RKO (cell line): ENCODE measurements around the gene RASA3.
"Not testable (repeated sequence)": the region's sequence is repeated elsewhere in the genome, so short reads cannot be mapped to it uniquely, and the experiment has no call there.

Experiments
- DNase-seq: peaks from one replicate; pipeline ENCODE4 v3.0.0-alpha.2; 2016; ENCODE audit warnings: low spot score

RASA3 gene

DNA sequence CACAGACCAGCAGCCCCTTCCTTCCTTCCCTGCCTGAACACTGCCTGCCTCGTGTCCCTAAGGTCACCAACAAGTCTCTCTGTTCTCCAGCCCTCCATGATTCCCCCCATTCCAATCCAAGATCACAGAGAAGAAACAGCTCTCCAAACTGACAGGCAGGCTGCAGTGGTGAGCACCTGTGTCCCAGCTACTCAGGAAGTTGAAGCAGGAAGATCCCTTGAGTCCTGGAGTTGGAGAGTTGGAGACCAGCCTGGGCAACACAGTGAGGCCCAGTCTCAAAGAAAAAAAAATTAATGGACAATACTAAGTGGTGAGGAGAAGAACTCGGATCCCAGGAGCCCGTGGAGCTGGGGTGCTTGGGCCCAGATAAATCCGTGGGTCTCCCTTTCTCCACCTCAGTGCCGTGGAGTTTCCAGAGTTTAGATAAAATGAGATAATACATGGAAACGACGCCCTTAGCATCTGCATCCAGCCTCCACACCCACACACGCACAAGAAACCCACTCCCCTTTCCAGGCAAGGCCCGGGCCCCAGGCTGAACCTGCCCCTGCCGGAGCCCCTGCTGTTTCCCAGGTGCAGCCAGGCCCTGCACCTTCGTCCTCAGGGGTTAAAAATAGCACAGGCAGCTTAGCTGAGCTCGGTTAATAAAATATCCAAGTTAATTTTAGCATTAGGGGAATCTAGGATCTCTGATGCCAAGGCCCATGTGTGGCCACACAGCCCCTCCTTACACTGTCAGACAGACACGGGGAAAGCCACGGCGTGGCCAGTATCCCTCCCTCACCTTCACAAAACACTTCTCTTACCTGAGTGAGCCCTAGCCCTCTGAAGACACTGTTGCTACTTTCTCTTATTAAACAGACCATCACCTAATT lies 4.7 kb downstream of the RASA3 start:
- DNase-seq = no peak

DNA sequence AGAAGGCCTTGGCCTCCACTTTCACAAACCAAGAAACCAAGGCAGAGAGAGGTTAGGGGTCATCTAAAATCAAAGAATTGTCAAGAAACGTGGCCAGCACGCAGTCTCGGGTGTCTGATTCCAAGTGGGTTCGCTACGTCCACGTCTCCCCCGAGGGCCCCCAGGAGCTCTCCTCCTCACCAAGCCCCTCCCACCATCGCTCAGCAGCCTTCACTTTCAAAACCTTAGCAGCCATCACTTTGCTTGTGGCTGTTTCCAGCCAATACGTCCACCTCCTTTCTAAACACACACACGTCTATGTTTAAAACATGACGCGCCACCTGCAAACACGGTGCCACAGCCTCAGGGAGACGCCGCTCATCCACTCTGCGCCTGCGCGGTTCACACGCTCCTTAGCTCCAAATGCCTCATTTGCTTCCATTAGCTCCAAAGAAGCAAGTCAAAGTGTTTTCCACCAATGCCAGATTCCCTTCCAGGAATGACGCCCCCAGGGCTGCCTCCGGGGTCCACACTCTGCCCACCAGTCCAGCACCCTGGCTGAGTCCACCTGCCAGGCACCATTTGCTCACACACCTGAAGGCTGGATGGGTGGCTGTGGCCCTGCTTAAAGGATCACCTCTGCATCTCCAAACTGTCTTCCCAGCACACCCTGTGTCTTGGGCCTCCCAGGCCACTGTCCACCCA lies 5.5 kb downstream of the RASA3 start:
- DNase-seq = no peak

DNA sequence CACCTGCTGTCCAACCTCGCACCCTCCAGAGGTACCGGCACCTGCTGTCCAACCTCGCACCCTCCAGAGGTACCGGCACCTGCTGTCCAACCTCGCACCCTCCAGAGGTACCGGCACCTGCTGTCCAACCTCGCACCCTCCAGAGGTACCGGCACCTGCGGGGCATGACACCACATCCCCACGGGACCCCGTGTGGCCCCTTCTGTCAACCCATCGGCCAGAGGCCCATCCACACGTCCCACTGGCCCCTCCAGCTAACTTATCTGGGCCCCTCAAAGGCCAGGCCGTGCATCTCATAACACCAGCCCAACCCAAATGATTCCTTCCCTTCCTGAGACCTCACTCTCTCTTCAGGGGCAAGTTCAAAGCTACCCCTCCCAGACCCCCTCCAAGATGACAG lies 6.3 kb downstream of the RASA3 start:
- DNase-seq = not testable (repeated sequence)

DNA sequence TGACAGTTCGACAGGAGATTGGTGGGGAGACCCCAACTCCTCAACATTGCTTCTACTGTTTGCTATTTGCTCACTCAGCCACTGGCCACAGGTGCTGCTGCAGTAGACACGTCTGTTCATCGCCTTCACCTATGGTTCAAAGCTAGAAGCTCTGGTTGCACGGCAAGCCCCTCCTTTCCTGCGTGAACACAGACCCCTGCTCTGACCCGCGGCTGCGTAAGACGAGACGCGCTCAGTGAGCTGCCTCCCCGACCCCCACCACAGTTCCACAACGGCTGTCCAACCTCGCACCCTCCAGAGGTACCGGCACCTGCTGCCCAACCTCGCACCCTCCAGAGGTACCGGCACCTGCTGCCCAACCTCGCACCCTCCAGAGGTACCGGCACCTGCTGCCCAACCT lies 6.8 kb downstream of the RASA3 start:
- no peak for DNase-seq

DNA sequence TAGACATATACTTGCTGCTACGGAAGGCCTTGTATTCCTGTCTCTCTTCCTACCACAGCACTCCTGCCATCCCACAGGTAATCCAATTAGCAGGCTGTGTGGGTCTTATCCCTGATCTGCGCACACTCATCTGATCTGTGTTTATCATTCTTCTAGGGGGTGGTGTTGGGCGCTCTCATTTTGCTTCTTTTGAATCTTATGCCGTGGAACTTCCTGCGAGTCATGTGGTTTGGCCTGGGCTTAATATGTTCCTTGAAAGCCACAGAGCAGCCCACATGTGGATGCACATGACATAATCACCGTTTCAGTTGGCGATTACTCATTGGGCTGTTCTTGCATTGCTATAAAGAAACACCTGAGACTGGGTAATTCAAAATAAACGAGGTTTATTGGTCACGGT lies 7.5 kb downstream of the RASA3 start:
- peak; percentile 81 for DNase-seq

DNA sequence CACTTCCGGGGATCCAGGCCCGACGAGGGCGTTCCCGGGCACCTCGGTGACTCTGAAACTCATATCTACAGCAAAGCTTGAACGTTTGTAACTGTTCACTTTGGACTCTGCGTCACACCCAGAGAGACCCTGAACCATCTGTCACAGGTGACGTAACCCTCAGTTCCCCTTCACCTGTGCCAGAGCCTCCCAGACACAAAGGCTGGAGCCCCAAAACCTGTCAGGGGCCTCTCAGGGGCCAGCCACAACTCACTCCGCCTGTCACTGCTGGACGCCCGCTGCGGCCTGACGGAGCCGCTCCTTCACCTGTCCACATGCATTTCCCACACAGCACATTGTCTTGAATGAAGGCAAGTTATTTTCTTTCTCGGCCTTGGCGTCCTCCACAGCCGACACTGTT lies 8.0 kb downstream of the RASA3 start:
- no peak for DNase-seq

DNA sequence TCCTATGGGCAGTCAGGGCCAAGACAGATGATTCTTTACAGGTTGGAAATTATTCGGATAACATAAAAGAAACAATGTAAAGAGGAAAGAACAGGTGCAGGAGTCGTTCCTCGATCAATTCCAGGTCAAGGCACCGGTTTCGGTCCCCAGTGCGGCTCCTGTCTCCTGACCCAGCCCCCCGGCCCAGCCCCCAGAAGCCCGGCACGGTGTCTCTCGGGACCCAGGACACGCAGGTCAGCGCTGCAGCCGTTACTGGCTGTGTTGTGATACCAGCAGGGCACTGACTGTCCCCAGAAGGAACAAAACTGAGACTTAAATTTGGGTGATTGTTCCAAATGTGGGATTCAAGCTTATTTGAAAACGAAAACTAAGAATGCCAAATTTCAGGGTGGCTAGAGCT lies 8.5 kb downstream of the RASA3 start:
- DNase-seq = no peak

GRCh38 chr13:114123448-114123847 lies 9.0 kb downstream of the RASA3 start:
- no peak for DNase-seq

- DNase-seq = no peak
Measured at GRCh38 chr13:114122591-114123211, 9.7 kb downstream of the RASA3 start.

DNA sequence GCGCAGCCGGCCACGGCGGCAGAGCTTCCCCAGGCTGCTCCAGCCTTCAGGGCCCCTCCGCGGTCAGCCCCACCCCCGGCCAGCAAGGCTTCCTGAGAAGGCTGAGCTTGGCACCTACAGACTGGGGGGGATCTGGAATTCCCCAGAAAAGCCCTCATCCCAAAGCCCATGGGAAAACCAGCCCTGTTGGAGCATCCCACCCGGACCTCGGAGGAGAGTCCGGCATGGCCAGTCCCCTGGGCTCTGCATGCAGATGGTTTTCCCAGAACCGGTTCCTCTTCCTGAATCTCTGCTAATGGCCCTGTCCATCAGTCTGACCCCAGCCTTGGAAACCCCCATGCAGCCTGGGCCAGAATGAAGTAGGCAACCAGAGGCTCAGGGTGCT lies 10.3 kb downstream of the RASA3 start:
- DNase-seq = no peak

DNA sequence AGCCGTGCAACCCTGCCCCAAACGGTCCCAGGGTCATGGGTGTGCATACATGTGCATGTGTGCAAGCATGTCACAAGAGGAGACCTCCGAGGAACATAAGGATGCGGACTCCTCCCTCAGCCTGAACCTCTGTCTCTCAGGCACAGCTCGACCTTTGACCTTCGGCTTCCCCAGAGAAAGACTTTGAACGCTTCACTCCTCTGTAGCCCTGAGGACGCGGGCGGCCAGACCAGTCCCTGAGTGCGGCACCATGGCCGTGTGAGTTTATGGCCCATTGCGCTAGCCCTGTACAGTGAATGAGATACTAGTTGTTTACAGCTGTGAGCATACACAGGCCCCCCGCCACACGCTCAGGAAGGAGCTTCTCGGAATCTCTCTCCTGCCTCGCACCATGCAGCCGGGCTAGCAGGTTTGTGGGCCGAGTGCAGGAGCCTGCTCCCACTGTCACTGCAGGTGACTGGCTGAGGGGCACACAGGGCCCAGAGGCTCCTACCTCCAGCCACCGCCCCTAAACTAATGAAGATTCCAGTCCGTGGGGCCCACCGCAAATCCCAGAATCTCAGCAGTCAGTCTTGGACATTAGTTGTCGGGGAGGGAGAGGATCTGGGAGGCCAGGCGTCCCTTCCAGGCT lies 10.8 kb downstream of the RASA3 start:
- no peak for DNase-seq

DNA sequence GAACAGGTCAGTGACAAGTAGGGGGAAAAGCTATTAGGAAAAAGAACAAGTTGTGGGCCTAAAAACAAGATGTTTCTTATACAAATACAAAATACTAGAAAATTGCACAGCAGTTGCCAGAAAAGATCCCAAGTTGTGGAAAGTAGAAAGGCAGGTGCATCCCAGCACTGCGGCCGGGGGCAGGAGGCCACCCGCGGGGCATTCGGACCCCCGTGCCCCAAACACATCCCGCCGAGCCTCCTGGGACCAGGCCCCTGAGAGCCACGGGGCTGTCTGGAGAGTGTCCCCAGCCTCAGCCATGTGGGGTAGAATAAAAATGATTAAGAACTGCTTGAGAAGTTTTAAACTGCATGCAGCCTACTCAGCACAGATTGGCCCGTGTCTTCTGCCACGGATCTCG lies 11.4 kb downstream of the RASA3 start:
- DNase-seq = no peak

GRCh38 chr13:114120591-114121011 lies 11.8 kb downstream of the RASA3 start:
- no peak for DNase-seq

DNA sequence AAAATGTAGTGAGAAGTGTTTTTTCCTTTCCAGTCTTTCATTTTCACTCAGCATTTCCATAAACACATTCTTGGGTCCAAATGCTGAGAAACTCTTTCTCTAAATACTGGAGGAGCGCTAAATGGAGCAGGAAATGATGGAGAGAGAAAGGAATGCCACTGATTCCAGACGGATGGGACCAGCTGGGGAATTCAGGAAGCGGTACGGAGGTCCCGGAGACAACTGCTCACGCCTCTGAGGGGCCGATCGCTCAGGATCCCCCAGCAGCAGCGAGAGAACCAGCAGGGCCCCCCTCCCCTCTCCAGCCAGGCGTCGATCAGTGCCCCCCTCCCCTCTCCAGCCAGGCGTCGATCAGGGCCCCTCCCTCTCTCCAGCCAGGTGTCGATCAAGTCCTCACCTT lies 13.2 kb downstream of the RASA3 start:
- DNase-seq = peak; percentile 82

- no peak for DNase-seq
Measured at GRCh38 chr13:114118511-114119123, 13.8 kb downstream of the RASA3 start.

DNA sequence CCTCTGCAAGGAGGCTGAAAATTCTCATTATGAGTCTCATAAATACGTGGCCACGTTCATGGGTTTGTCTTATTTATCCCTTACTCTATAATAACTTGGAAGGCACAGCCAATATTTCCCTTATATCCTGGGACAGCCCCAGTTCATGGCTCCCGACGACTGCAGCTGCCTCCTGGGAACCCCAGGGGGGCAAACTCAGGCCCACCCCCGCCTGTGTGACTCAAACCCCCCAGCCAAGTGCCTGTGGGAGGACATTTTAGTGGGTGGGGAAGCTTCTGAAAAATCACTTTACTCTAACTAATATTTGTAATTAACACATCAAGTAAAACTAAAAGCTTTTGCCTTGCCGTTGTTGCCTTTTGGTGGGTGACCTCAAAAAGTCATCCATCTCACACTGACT lies 14.3 kb downstream of the RASA3 start:
- no peak for DNase-seq

- DNase-seq = not testable (repeated sequence)
Measured at GRCh38 chr13:114117341-114117874, 15.0 kb downstream of the RASA3 start.

DNA sequence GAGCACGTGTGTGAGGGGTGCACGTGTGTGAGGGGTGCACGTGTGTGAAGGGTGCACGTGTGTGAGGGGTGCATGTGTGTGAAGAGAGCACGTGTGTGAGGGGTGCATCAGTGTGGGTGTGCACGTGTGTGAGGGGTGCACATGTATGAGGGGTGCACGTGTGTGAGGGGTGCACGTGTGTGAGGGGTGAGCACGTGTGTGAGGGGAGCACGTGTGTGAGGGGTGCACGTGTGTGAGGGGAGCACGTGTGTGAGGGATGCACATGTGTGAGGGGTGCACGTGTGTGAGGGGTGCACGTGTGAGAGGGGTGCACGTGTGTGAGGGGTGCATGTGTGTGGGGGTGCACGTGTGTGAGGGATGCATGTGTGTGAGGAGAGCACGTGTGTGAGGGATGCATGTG lies 15.7 kb downstream of the RASA3 start:
- no peak for DNase-seq

GRCh38 chr13:114115796-114116195 lies 16.6 kb downstream of the RASA3 start:
- no peak for DNase-seq

- DNase-seq = peak; percentile 83
Measured at GRCh38 chr13:114115191-114115671, 17.2 kb downstream of the RASA3 start.

GRCh38 chr13:114114666-114115065 lies 17.8 kb downstream of the RASA3 start:
- not testable (repeated sequence) for DNase-seq
